Peyer's patch (tissue), 4 donors: Measurements from ENCODE around the gene NAV1. TPM values are rescaled to one million over a fixed set of nuclear protein-coding genes. Genes with fewer than 3 reads are reported as not detected.

ENCODE experiments used
- DNase-seq, 3 donors: peaks; one replicate each; pipeline ENCODE4 v3.0.0-alpha.2; 2017 to 2019
- H3K27ac ChIP-seq, 4 donors: fragments of 200-600 bp; sonication (generic); one replicate each; pipeline ENCODE4 v1.5.1; 2016 to 2019
- H3K27me3 ChIP-seq, 2 donors: fragments of 200-600 bp; sonication (generic); one replicate each; pipeline ENCODE4 v1.5.1; 2019
- H3K36me3 ChIP-seq, 3 donors: fragments of 200-600 bp; sonication (generic); one replicate each; pipeline ENCODE4 v1.5.1; 2016 to 2019
- H3K4me1 ChIP-seq, 4 donors: fragments of 200-600 bp; sonication (generic); one replicate each; pipeline ENCODE4 v1.5.1; 2016 to 2019
- H3K4me3 ChIP-seq, 4 donors: fragments of 200-600 bp; sonication (generic); 1 replicate in 3 of 4; 2 replicates in 1 of 4; pipeline ENCODE4 v1.5.1; 2016 to 2019; ENCODE audit warnings: mild to moderate bottlenecking in 1 of 4
- H3K9me3 ChIP-seq, 4 donors: fragments of 200-600 bp; sonication (generic); one replicate each; pipeline ENCODE4 v1.5.1; 2016 to 2019; ENCODE audit warnings: mild to moderate bottlenecking in 1 of 4
- CTCF ChIP-seq, 6 experiments: fragments of 450-650 bp in 4 of 6; fragments of 200-600 bp in 2 of 6; sonication (generic) in 1 of 6; IDR thresholded peaks; one replicate each; pipeline ENCODE4 v1.5.1; 2017 to 2019; ENCODE audit warnings: antibody characterized with exemption in 6 of 6, mild to moderate bottlenecking in 3 of 6, moderate library complexity in 1 of 6
- POLR2A ChIP-seq, 2 donors: fragments of 450-650 bp; IDR thresholded peaks; one replicate each; pipeline ENCODE4 v1.5.1; 2017; ENCODE audit warnings: antibody characterized with exemption in 2 of 2, mild to moderate bottlenecking in 2 of 2, moderate library complexity in 2 of 2
- total RNA-seq, 4 donors: library from RNA; depleted of rRNA; stranded (reverse); fragments of >200 nt; gene quantifications; one replicate each; pipeline ENCODE4 v1.1.0, GENCODE V29; 2016

The NAV1 gene
- total RNA-seq, 4 donors from 2014 or later, result 6.7 to 47.9 (median 14.9) TPM

- Histone ChIP-seq H3K27me3 (no peaks in the 10 kb centered on the region), H3K4me3 (no peak overlapping the region), H3K9me3 (no peaks in the 10 kb centered on the region), H3K36me3 (no peaks in the 10 kb centered on the region), H3K27ac (no peak overlapping the region), H3K4me1 (peaks cover 0 to 20% (median 0%) of the 10 kb centered on the region in 4 donors)
- TF ChIP-seq POLR2A (IDR thresholded peaks at IDR 0.05) (no peak), CTCF (IDR thresholded peaks at IDR 0.05) (no peak)
- DNase-seq, result no peak
Observed at GRCh38 chr1:201586806-201587205, 47.9 kb downstream of the NAV1 start.

GRCh38 chr1:201587729-201588128 lies 48.8 kb downstream of the NAV1 start:
- Histone ChIP-seq H3K4me3 (no peak overlapping the region), H3K4me1 (peaks cover 0 to 13% (median 0%) of the 10 kb centered on the region in 4 donors), H3K36me3 (no peaks in the 10 kb centered on the region), H3K27ac (no peak overlapping the region), H3K27me3 (no peaks in the 10 kb centered on the region), H3K9me3 (no peaks in the 10 kb centered on the region)
- no peak for DNase-seq
- TF ChIP-seq POLR2A (IDR thresholded peaks at IDR 0.05) (no peak), CTCF (IDR thresholded peaks at IDR 0.05) (no peak)

Other genes with a start within 250 kb of the NAV1 start
- 1 to 10 TPM in 1 of 4 donors, under 1 TPM in 1, not detected in 2; 0.40 to 3.7 TPM for gene TNNT2, start 161.4 kb upstream of the NAV1 start, total RNA-seq
- gene LAD1, start 139.8 kb upstream of the NAV1 start, total RNA-seq, result 100 to 1,000 TPM; 106 to 224 (median 192) TPM
- gene TNNI1, start 117.4 kb upstream of the NAV1 start, total RNA-seq, result under 1 TPM in 1 of 4 donors, not detected in 3; 0.13 TPM
- 10 to 100 TPM in 1 of 4 donors, 1 to 10 TPM in 3; 4.4 to 43.7 (median 5.2) TPM for gene PHLDA3, start 69.9 kb upstream of the NAV1 start, total RNA-seq
- gene CSRP1, start 32.0 kb upstream of the NAV1 start, total RNA-seq, result 100 to 1,000 TPM; 139 to 306 (median 160) TPM